NCI-H146 treated with DMSO at 0.1 percent for 48 hours (cell line): ENCODE data around the gene INTU.
"Not testable (repeated sequence)": the region's sequence is repeated elsewhere in the genome, so short reads cannot be mapped to it uniquely, and the experiment has no call there.

ENCODE experiments used
- DNase-seq: peaks from one replicate; lab custom pipeline; 2025; ENCODE audit not compliant: unreplicated experiment; lab: John Stamatoyannopoulos, UW

The INTU gene

DNA sequence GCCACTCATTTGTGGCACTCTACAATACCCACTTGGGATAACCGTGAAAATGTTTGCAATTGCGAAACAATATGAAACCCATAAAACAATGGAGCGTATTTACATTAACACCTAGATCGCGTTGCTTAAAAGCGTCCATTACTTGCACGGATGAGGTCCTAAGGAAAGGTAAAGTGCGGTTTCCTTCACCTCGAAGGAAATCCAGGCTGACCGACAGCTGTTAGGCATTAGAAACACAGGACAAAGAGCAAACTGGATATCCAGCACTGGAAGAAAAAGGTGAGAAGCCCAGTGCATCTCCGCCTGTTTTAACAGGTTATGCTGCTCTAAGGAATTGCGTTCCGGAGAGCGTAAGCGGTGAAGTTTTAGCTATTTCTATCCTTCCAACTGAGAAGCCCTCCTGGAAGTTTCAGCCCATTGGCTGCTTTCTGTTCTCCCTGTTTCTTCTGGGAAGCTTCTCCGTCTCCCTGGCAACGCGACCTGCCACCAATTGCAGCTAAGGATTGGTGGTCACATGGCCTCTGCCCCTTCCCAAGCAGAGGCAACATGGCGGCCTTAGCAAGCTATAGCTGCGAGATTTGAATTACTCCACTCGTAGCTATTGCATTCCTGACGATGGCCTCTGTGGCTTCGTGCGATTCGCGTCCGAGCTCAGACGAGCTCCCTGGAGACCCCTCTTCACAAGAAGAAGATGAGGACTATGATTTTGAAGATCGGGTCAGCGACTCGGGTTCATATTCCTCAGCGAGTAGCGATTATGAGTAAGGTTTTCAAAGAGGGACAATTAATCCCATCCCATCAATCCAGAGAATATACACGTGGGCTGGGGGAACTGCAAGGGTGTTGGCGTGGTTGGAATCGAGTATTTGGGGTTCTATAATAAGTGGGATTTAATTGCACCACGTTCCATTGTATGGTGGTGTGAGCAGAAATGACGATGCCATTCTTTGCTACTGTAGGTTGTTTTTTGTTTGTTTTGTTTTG is at the start of gene INTU:
TSS of gene INTU (plus strand) at position 538 of the 984 bp plus-strand sequence. CDS start at position 616, 78 bp downstream.
- peak; percentile 61 for DNase-seq

DNA sequence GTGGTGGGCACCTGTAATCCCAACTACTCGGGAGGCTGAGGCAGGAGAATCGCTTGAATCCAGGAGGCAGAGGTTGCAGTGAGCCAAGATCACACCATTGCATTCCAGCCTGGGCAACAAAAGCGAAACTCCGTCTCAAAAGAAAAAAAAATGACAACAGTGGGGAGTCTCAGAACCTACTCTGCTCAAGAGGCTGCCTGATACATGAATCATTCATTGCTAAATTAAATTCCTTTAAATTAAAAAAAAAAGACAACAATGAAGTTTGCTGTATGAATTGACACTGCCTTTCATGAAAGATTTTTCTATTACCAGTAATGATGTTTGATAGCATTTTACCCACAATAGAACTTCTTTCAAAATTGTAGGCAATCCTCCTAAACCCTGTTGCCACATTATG is 46.3 kb upstream of the INTU start:
- not testable (repeated sequence) for DNase-seq

DNA sequence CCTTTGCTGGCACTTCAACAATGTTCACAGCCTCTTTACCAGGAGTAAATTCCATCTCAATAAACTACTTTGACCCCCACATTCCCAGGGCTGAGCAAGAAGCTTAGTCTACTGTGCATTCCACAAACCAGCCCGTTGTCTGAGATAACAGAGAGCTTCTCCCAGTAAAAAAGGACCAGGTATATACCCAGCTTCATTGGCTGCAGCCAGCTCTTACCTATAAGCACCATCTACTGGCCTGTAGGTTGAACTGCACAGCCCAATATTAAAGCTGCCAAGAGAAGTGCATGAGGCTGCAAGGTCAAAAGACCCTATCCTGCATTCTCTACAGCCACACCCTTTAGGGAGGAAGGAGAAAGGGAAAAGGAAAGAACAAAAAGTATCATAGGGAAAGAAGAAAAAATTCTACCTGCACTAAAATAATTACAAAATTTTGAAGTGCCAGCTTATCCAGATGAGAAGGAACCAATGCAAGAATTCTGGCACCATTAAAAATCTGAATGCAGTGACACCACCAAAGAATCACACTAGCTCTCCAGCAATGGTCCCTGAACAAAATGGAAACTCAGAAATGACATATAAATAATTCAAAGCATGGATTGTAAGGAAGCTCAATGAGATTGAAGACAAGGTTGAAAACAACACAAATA is 45.7 kb upstream of the INTU start:
- peak; percentile 3 for DNase-seq

DNA sequence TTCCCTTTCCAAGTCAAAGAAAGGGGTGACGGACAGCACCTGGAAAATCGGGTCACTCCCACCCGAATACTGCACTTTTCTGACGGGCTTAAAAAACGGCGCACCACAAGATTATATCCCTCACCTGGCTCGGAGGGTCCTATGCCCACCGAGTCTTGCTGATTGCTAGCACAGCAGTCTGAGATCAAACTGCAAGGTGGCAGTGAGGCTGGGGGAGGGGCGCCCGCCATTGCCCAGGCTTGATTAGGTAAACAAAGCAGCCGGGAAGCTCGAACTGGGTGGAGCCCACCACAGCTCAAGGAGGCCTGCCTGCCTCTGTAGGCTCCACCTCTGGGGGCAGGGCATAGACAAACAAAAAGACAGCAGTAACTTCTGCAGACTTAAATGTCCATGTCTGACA is 43.6 kb upstream of the INTU start:
- not testable (repeated sequence) for DNase-seq

DNA sequence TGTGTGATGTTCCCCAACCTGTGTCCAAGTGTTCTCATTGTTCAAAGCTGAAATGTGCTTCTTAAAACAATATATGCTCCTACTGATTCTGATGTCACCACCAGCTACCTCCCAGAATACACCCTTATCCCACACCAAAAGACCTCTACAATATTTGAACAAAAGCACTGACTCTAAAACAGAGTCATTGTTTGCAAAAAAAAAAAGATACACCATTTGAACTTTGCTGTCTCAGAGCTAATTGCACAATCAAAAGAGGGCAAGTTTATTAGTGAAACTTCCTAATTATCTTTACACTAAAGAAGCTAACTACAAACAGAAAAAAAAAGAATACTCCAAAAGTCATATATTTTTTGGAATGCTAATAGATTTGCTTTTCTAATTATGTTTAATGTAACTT is 34.1 kb upstream of the INTU start:
- no peak for DNase-seq

DNA sequence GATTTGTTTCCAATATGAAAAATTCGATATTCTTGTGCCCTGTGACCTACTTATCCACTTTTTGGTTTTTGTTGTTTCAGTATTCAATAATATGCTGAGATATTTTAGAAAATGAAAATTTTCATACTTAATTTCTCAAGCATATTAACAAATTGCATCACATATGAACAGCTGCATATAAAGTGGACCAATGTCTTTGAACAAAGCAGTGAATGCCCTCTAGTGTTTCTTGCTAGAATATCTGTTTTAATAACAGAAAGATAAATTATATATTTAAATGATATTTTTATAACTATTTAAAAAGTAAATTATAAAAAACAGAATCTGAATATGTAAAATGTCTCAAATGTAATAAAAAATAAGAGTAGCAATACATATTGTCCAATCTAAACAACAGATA is 31.7 kb upstream of the INTU start:
- DNase-seq: no peak

DNA sequence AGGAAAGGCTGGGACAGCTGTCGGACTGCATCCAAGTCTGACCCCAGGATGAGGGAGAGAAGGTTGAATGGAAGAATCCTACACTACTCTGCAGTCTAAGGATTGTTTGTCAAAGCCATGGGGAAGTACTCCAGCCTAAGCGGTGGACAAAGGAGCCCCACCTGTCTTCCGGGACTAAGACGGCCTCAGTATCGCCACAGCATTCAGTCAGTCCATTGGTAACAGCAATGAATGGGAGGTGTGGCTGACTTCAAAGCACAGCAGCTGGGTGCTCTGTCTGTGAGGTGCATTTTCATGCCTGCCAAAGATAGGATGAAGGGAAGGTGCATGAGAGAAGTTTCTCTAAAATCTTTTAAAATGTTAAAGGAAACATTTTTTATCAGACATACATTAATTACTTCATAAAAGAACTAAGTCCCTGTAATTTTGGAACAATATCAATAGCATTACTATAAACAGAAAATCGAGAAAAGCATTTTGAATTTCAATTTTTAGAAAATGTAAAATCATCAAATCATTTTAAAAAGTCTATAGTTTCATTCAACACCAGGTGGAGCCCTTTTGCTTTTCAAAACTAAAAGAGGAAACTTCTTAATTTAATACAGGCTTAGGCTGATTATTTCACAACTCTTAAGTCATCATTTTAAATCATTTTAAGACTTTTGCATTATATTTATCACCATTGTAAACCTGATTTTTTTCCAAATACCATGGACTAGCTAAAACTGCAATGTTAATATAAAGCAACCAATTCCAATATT is 27.6 kb upstream of the INTU start:
- peak; percentile 62 for DNase-seq

DNA sequence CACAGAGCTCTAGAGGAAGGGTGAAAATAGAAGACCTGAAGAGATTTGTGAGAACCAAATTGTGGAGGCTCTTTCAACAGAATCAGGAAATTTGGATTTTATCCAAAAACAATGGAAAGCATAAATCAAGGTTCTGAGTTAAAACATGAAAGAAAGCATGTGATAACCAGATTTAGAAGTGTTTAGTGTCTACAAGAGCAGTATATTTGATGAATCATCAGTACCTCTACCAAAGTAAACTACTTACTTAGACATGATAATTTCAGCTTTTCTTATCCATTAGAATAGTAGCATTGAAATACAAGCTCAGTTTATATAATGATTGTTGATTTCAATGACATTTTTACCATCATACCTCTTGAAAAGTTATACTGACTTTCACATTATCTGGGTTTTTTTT is 25.9 kb upstream of the INTU start:
- DNase-seq: no peak

DNA sequence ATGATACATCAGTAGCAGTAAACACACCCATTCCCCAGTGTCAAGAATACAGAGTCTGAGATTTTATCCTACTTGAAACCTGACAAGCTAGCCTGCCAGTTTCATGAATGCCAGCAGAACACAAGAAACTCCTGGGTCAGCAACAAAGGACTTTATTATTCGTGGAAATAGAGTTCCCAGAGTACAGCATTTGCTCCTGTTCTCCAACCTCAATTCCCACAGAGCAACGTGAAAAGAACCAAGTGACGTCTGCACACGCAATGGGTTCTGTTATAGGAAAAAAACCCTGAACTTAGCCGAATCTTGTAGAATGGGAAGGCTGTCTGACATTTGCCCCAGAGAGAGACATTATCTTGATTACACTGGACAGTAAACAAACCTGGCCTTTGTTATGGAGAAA is 23.3 kb upstream of the INTU start:
- DNase-seq: no peak

DNA sequence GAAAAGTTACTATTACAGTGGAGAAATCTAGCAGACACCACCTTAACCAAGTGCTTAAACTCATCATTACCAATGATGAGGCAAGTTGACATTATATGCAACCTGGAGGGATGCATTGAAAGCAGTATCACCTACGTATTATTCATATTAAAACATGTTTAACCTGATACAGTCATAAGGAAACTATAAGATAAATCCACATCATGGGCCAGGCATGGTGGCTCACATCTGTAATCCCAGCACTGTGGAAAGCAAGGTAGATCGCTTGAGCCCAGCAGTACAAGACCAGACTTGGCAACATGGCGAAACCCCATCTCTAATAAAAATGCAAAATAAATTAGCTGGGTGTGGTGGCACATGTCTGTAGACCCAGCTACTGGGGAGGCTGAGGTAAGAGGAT is 22.3 kb upstream of the INTU start:
- no peak for DNase-seq

DNA sequence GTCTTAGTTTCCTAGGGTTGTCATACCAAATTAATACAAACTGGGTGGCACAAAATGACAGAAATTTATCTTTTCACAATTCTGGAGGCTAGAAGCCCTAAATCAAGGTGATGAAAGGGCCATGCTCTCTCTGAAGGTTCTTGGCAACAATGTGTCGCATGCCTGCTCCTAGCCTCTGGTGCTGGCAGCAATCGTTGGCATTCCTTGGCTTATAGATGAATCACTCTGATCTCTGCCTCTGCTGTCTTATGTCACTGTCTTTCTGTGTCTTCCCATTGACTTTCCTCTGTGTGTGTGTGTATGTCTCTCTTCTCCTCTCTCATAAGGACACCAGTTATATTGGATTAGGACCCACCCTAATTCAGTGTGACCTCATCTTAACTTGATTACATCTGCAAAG is 15.9 kb upstream of the INTU start:
- no peak for DNase-seq

DNA sequence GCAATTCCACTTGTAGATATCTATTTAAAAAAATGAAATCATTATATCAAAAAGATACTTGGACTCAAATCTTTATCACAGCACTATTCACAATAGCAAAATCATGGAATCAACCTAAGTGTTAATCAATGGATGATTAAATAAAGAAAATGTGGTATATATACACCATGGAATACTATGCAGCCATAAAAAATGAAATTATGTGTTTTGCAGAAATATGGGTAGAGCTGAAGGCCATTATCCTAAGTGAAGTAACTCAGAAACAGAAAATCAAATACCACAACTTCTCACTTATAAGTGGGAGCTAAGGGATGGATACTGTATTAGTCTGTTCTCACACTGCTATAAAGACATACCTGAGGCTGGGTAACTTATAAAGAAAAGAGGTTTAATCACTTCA is 14.3 kb upstream of the INTU start:
- DNase-seq: no peak

DNA sequence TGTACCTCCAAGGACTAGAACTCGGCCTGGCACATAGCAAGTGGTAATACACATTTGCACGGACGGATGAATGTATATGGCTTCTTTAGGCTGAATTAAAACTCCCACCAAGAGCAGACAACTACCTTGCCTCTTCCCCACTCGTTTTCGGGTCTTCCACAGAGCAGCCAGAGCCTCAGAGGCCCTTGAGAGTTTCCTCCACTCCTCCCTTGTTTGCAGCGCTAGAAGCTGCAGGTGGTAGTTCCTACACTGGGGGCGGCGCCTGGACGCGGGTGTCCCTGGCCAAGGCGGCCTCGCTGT is 10.2 kb upstream of the INTU start:
- DNase-seq: no peak

DNA sequence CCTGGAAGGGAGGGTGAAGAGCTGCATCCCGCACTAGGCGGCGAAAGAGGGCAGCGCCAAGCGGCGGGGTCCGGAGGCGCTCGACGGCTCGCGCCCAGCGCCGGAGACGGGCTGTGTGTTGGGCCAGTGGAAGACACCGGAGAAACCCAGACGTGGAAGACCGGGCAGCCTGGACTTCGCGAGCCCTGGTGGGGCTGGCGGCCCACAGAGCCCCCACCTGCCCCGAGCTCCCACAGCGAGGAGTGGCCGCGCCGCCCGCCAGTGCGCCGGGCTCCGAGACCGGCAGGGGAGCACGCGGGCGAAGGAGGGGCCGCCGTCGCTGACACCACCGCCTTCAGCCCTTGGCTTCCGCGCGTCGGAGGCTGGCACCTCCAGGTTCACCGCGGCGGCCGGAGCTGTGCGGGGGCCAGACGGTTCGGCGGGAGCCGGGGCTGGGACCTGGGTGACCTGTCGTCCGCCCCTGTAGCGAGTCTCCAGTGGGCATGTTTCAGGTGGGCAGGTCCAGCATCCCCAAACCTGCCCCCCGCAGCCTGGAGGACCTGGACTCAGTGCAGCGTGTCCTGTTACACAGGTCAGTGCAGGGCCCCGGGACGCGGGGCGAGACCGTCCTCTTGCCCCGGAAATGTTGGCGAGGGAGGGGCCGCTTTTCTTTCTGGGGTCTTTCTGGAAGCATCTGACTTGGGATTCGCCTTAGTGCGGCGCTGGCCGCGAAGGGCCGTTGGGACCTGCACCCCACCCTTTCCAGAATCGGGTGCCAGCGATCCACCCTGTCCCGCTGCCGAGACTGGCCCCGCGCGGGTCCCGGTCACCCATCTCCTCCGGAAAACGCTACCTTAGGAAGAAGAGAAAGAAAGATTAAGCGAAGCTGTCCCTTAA is 9.6 kb upstream of the INTU start:
- peak; percentile 14 for DNase-seq

DNA sequence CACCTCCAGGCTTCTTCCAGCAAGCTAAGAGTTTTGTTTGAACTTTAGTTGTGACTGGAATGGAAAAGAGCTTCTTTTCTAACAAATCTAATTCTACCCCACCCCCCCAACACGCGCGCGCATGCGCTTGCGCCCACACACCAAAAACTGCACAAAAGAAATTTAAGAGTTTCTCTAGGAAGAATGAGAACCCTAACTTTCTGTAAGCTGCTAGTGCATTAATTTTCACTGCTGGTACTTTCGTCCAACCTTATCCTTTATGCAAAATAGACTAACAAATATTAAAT is 9.0 kb upstream of the INTU start:
- no peak for DNase-seq

DNA sequence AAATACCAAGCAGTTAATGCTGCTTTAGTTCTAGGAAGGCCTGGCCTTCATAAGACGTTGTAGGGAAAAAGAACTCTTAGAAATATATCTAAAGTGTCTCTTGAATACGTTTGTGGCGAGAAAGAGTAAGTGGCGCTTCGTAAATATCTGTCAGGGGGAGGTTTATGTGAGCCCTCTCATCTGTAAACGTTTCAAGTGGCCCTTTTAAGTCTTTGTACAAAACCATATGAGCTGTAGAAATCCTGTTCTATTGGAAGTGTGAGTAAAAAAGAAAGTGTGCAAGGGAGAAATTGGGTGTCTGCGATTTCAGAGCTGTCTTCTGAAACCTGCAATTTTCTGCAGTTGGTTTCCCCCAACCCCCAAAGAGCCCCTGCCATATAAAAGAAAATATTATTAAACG is 8.6 kb upstream of the INTU start:
- no peak for DNase-seq

DNA sequence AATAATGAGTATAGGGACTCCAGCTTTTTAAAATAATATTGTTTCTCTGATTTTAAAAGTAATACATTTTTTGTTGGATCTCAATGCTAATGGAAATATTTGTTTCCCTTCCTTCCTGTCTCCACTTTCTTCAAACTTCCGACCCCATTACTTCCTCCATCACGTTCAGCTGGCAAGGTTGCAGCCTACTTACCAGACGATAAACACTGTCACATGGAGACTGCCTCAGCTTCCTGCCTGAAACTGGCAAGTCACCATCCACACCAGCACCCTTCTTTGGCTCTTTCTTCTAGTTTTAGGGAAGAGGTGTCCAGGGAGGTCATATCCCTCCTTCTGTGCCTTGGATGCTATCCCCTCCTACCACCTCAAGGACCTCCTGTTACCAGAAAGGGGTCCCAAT is 3.4 kb upstream of the INTU start:
- no peak for DNase-seq

DNA sequence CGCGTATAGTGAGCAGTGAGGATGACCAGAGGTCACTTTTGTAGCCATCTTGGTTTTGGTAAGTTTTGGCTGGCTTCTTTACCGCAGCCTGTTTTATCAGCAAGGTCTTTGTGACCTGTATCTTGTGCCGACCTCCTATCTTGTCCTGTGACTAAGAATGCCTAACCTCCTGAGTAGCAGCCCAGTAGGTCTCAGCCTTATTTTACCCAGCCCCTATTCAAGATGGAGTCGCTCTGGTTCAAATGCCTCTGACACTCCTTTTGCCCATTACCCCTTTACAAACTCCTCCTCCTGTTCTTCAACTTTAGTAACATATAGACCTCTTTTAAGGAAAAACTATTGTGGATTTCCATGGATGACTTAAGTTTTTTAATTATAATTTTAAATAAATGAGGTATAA is 2.6 kb upstream of the INTU start:
- DNase-seq: no peak

DNA sequence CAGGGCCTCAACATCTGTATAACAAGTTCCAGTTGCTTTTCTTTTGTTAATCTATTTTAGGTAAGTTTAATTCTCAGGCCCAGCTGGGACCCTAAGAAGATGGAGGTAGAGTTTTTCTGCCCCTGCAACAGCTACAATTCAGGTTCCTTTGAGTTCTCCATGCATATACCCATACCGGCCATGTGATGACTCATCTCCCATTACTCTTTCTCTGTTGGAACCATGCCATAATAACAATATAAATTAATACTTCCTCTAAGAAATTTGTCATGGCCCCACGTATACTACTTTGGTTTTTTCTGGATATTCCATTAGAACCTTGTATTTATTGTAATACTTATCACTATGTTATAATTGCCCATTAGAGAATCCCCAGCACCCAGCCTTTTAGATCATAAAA is 1.3 kb upstream of the INTU start:
- DNase-seq: no peak

DNA sequence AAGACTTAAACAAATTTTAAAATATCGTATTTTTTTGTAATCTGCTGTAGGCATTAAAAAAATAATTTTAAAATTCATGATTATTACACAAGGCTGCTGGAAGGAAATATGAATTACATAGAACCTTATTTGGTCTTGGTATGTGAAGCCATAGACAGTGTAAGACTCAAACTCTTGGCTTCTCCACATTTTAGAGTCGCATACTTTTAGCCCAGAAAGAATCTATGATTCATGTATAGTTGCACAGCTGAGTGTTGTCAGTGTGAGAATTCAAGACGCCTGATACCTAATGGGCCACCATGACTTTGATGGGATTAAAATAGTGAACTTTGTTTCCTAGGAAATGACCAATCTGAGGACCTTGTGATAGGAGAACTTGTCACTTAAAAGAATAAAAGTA is 1.4 kb downstream of the INTU start:
- DNase-seq: no peak

DNA sequence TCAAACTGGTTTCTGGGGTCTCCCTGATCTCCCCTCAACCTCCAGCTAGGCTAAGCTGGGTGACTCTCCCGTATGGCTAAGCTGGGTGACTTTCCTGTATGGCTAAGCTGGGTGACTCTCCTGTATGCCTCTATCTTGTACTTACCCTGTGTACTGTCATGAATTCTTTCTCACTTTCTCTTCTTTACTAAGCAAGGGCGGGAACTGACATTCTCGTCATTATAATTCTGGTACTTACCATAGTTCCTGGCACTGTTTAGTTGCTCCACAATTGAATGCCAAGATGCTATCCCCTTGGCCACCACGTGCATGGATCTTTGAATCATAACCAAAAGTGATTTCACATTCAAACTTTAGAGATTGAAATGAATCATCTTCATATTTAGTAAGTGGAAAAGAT is 8.8 kb downstream of the INTU start:
- DNase-seq: no peak
